HepG2 (cell line): ENCODE data around the gene MSI2. TPM values are rescaled to one million over a fixed set of nuclear protein-coding genes. Genes with fewer than 3 reads are reported as not detected.

ENCODE experiments used
- ARID3A ChIP-seq: IDR thresholded peaks from 2 replicates; pipeline ENCODE4 v1.6.1; 2012; ENCODE audit warnings: low read depth, low read length, improper control_type of control experiment
- ATF5 ChIP-seq: sonication (generic); formaldehyde crosslinking; IDR thresholded peaks from 2 replicates; pipeline ENCODE4 v1.4.0; 2020; ENCODE audit warnings: mild to moderate bottlenecking, low read depth, missing genetic modification reagents
- EHMT2 ChIP-seq: fragments of 200-600 bp; sonication (generic); IDR thresholded peaks from 2 replicates; pipeline ENCODE4 v1.7.0; 2017; ENCODE audit warnings: antibody characterized with exemption, low read depth, low read length, borderline replicate concordance
- FUBP1 ChIP-seq: sonication (generic); formaldehyde crosslinking; IDR thresholded peaks from 2 replicates; pipeline ENCODE4 v1.5.1; 2020; ENCODE audit warnings: missing genetic modification reagents, mild to moderate bottlenecking, borderline replicate concordance
- HOXA9 ChIP-seq: sonication (generic); formaldehyde crosslinking; IDR thresholded peaks from 2 replicates; pipeline ENCODE4 v1.8.1; 2022; ENCODE audit warnings: missing genetic modification reagents, mild to moderate bottlenecking, moderate library complexity, borderline replicate concordance
- IKZF5 ChIP-seq: IDR thresholded peaks from 2 replicates; pipeline ENCODE4 v1.6.1; 2018; ENCODE audit warnings: missing genetic modification reagents, mild to moderate bottlenecking, missing compliant biosample characterization
- NFE2L2 ChIP-seq: fragments of 150-350 bp; IDR thresholded peaks from 2 replicates; pipeline ENCODE4 v1.6.1; 2014; ENCODE audit warnings: low read length
- NFKBIZ ChIP-seq: IDR thresholded peaks from 2 replicates; pipeline ENCODE4 v1.6.1; 2018; ENCODE audit warnings: missing genetic modification reagents, missing compliant biosample characterization
- SIN3B ChIP-seq: fragments of 150-350 bp; IDR thresholded peaks from 2 replicates; pipeline ENCODE4 v1.6.1; 2014; ENCODE audit warnings: low read length
- SSRP1 ChIP-seq: IDR thresholded peaks from 2 replicates; pipeline ENCODE4 v1.6.1; 2016; ENCODE audit warnings: control low read depth
- TFDP2 ChIP-seq: sonication (generic); formaldehyde crosslinking; IDR thresholded peaks from 2 replicates; pipeline ENCODE4 v1.4.0; 2020; ENCODE audit warnings: missing genetic modification reagents
- ZFP82 ChIP-seq: sonication (generic); formaldehyde crosslinking; IDR thresholded peaks from 2 replicates; pipeline ENCODE4 v1.5.1; 2020; ENCODE audit warnings: mild to moderate bottlenecking, missing genetic modification reagents, borderline replicate concordance
- ZGPAT ChIP-seq: IDR thresholded peaks from 2 replicates; pipeline ENCODE4 v1.6.1; 2016; ENCODE audit warnings: mild to moderate bottlenecking
- ZKSCAN1 ChIP-seq: fragments of 150-350 bp; IDR thresholded peaks from 2 replicates; pipeline ENCODE4 v1.6.1; 2014; ENCODE audit warnings: low read length
- ZNF296 ChIP-seq: sonication (generic); formaldehyde crosslinking; conservative IDR thresholded peaks from 2 replicates; pipeline ENCODE4 v1.5.0; 2020; ENCODE audit warnings: mild to moderate bottlenecking, missing genetic modification reagents
- ZNF383 ChIP-seq: sonication (generic); formaldehyde crosslinking; IDR thresholded peaks from 2 replicates; pipeline ENCODE4 v1.4.0; 2020; ENCODE audit warnings: missing genetic modification reagents, mild to moderate bottlenecking, borderline replicate concordance
- ZNF530 ChIP-seq: sonication (generic); formaldehyde crosslinking; IDR thresholded peaks from 2 replicates; pipeline ENCODE4 v1.5.0; 2020; ENCODE audit warnings: low read depth, mild to moderate bottlenecking, missing genetic modification reagents
- ZNF574 ChIP-seq: sonication (generic); formaldehyde crosslinking; IDR thresholded peaks from 2 replicates; pipeline ENCODE4 v1.4.0; 2020; ENCODE audit warnings: missing genetic modification reagents
- polyA plus RNA-seq, 8 experiments: library from polyadenylated mRNA; depleted of rRNA in 3 of 8; stranded (reverse) in 7 of 8; unstranded in 1 of 8; fragments of >200 nt; fragmentation: Illumina TruSeq in 4 of 8; extraction: Trizol in 4 of 8; gene quantifications; 2 replicates each; pipeline versions ENCODE4 v1.2.1 to v1.2.3, GENCODE V29; 2011 to 2016; ENCODE audit warnings: low read depth in 4 of 8, missing spikeins in 1 of 8, mixed read lengths in 1 of 8; ENCODE audit not compliant: insufficient read depth in 1 of 8
- total RNA-seq, 5 experiments: library from RNA; depleted of rRNA; stranded (reverse); fragments of >200 nt; fragmentation: Illumina TruSeq; extraction: Trizol; gene quantifications; 2 replicates each; pipeline ENCODE4 v1.2.3, GENCODE V29; 2016; ENCODE audit warnings: low read depth in 1 of 5

MSI2 gene
- total and polyA plus RNA-seq, 2 of the 13 experiments (the other 11 are each of a cell fraction or from before 2014, with no cell fraction given), result 77.5 to 78.4 TPM

- TF ChIP-seq ATF5 (CRISPR knock-in tag) (no peak), SIN3B (no peak), FUBP1 (CRISPR knock-in tag) (no peak), EHMT2 (no peak), ZNF296 (no peak), ZNF383 (no peak), NFE2L2 (no peak), ZNF574 (CRISPR knock-in tag) (peak; percentile 69; the same call in 1 of the 2 replicates), ZGPAT (CRISPR knock-in tag) (no peak), HOXA9 (CRISPR knock-in tag) (no peak), ZFP82 (CRISPR knock-in tag) (no peak), SSRP1 (CRISPR knock-in tag) (no peak), ARID3A (no peak), ZKSCAN1 (no peak), TFDP2 (CRISPR knock-in tag) (no peak), NFKBIZ (no peak), ZNF530 (CRISPR knock-in tag) (no peak), IKZF5 (peak; percentile 66; the same call in 1 of the 2 replicates)
Measured at GRCh38 chr17:57697891-57698711, 441.8 kb downstream of the MSI2 start (continued).
